H1 (cell line): ENCODE measurements around the gene KCNK7. TPM values are rescaled to one million over a fixed set of nuclear protein-coding genes. Genes with fewer than 3 reads are reported as not detected.

Source experiments
- CTCF ChIA-PET: fragments of 300-600 bp; sonication (Branson Sonifier 250); formaldehyde crosslinking; loops from one replicate; lab custom pipeline; 2021; ENCODE audit not compliant: partially characterized antibody; lab: Charles Lee
- POLR2A ChIA-PET: fragments of 300-600 bp; sonication (Branson Sonifier 250); formaldehyde crosslinking; loops from one replicate; lab custom pipeline; 2021; ENCODE audit warnings: inconsistent platforms; ENCODE audit not compliant: partially characterized antibody; lab: Charles Lee
- DNase-seq, 2 experiments: peaks; one replicate each; pipeline versions ENCODE4 v3.0.0 to v3.0.0-alpha.2; 2010 to 2022; ENCODE audit warnings: low spot score in 2 of 2, low read depth in 1 of 2, mixed read lengths in 1 of 2
- FAIRE-seq: peaks from 2 replicates; lab custom pipeline; 2011; peaks lifted over from hg19 to GRCh38; lab: Jason Lieb, UNC
- H2AFZ ChIP-seq: 2 replicates; pipeline ENCODE4 v1.8.1; 2012; ENCODE audit warnings: low read length, inconsistent platforms
- H2AK5ac ChIP-seq: 2 replicates; pipeline ENCODE4 v1.6.1; 2013; ENCODE audit warnings: low read depth, low read length
- H2BK120ac ChIP-seq: replicated peaks from 2 replicates; pipeline ENCODE3; 2013; ENCODE audit warnings: low read depth, low read length, inconsistent platforms
- H2BK12ac ChIP-seq: 2 replicates; pipeline ENCODE4 v1.6.1; 2013; ENCODE audit warnings: low read depth, low read length
- H2BK15ac ChIP-seq: 2 replicates; pipeline ENCODE4 v1.6.1; 2013; ENCODE audit warnings: low read length
- H2BK20ac ChIP-seq: 2 replicates; pipeline ENCODE4 v1.6.1; 2013; ENCODE audit warnings: low read length
- H2BK5ac ChIP-seq: 2 replicates; pipeline ENCODE4 v1.6.1; 2013; ENCODE audit warnings: low read depth, low read length
- H3K14ac ChIP-seq: 2 replicates; pipeline ENCODE4 v1.6.1; 2013; ENCODE audit warnings: inconsistent platforms; ENCODE audit not compliant: insufficient read length
- H3K18ac ChIP-seq: 2 replicates; pipeline ENCODE4 v1.6.1; 2013; ENCODE audit warnings: low read length; ENCODE audit errors: extremely low read depth
- H3K23ac ChIP-seq: 2 replicates; pipeline ENCODE4 v1.6.1; 2013; ENCODE audit warnings: inconsistent platforms; ENCODE audit not compliant: insufficient read length
- H3K23me2 ChIP-seq: 2 replicates; pipeline ENCODE4 v1.6.1; 2013; ENCODE audit warnings: low read depth, low read length
- H3K27ac ChIP-seq: 2 replicates; pipeline ENCODE4 v1.6.1; 2011; ENCODE audit warnings: low read depth, low read length, inconsistent platforms
- H3K27me3 ChIP-seq, 4 experiments: replicated peaks in 1 of 4; 1 replicate in 1 of 4; 2 replicates in 3 of 4; pipeline versions ENCODE4 v1.6.1 to v1.8.1; 2011 to 2013; ENCODE audit warnings: low read length in 3 of 4, mild to moderate bottlenecking in 3 of 4, inconsistent platforms in 2 of 4, mixed read lengths in 2 of 4, moderate library complexity in 1 of 4; ENCODE audit not compliant: control insufficient read depth in 3 of 4, insufficient read depth in 3 of 4; ENCODE audit errors: extremely low read depth in 1 of 4
- H3K36me3 ChIP-seq, 4 experiments: 2 replicates each; pipeline versions ENCODE4 v1.6.1 to v1.8.1; 2011 to 2013; ENCODE audit warnings: mild to moderate bottlenecking in 4 of 4, low read length in 3 of 4, moderate library complexity in 2 of 4, control low read depth in 1 of 4, inconsistent platforms in 1 of 4; ENCODE audit not compliant: insufficient read depth in 4 of 4, control insufficient read depth in 2 of 4
- H3K4ac ChIP-seq: replicated peaks from 2 replicates; pipeline ENCODE3; 2013; ENCODE audit warnings: low read length, low read depth, mixed read lengths, inconsistent platforms; ENCODE audit not compliant: insufficient read length
- H3K4me1 ChIP-seq, 4 experiments: replicated peaks in 1 of 4; 1 replicate in 1 of 4; 2 replicates in 3 of 4; pipeline versions ENCODE4 v1.6.1 to v1.8.1; 2011 to 2013; ENCODE audit warnings: low read length in 3 of 4, inconsistent platforms in 2 of 4, mixed read lengths in 1 of 4; ENCODE audit not compliant: insufficient read depth in 4 of 4, control insufficient read depth in 3 of 4
- H3K4me2 ChIP-seq, 2 experiments: 2 replicates each; pipeline versions ENCODE4 v1.6.1 to v1.8.1; 2011 to 2013; ENCODE audit warnings: low read depth in 2 of 2, low read length in 2 of 2, control low read depth in 1 of 2, inconsistent platforms in 1 of 2, mild to moderate bottlenecking in 1 of 2; ENCODE audit not compliant: insufficient read depth in 1 of 2
- H3K4me3 ChIP-seq, 4 experiments: fragments of 200-600, 300-600 bp in 1 of 4; sonication (generic), shearing (Covaris generic), sonication (Bioruptor Twin) in 1 of 4; 2 replicates each; pipeline versions ENCODE4 v1.5.1 to v1.8.1; 2011 to 2016; ENCODE audit warnings: low read length in 4 of 4, low read depth in 3 of 4, control low read depth in 2 of 4, inconsistent platforms in 2 of 4, mild to moderate bottlenecking in 2 of 4, mixed read lengths in 1 of 4, moderate library complexity in 1 of 4; ENCODE audit not compliant: insufficient read depth in 2 of 4; ENCODE audit errors: extremely low read depth in 1 of 4
- H3K56ac ChIP-seq: replicated peaks from 2 replicates; pipeline ENCODE3; 2013; ENCODE audit warnings: low read depth, mild to moderate bottlenecking, mixed read lengths, low read length, inconsistent platforms; ENCODE audit not compliant: insufficient read length
- H3K79me1 ChIP-seq: 2 replicates; pipeline ENCODE4 v1.6.1; 2013; ENCODE audit warnings: low read depth, low read length, control low read depth
- H3K79me2 ChIP-seq, 2 experiments: 2 replicates each; pipeline versions ENCODE4 v1.6.1 to v1.8.1; 2012 to 2013; ENCODE audit warnings: low read length in 2 of 2, mild to moderate bottlenecking in 2 of 2, inconsistent platforms in 1 of 2; ENCODE audit not compliant: insufficient read depth in 2 of 2, control insufficient read depth in 1 of 2
- H3K9ac ChIP-seq, 4 experiments: replicated peaks in 1 of 4; 1 replicate in 1 of 4; 2 replicates in 3 of 4; pipeline versions ENCODE4 v1.6.1 to v1.8.1; 2011 to 2013; ENCODE audit warnings: low read depth in 3 of 4, low read length in 3 of 4, control low read depth in 2 of 4, mild to moderate bottlenecking in 2 of 4, moderate library complexity in 2 of 4, inconsistent platforms in 1 of 4; ENCODE audit errors: extremely low read depth in 1 of 4
- H3K9me3 ChIP-seq, 2 experiments: 2 replicates each; pipeline versions ENCODE4 v1.6.1 to v1.8.1; 2012 to 2013; ENCODE audit warnings: mild to moderate bottlenecking in 2 of 2, moderate library complexity in 2 of 2, control low read depth in 1 of 2, inconsistent platforms in 1 of 2, low read depth in 1 of 2, low read length in 1 of 2, mixed read lengths in 1 of 2; ENCODE audit not compliant: insufficient read depth in 2 of 2
- H4K20me1 ChIP-seq, 2 experiments: replicated peaks in 1 of 2; 2 replicates each; pipeline versions ENCODE3 to v1.8.1; 2011 to 2013; ENCODE audit warnings: inconsistent platforms in 2 of 2, low read length in 2 of 2, mild to moderate bottlenecking in 1 of 2; ENCODE audit not compliant: insufficient read depth in 2 of 2, control insufficient read depth in 1 of 2
- H4K5ac ChIP-seq: 2 replicates; pipeline ENCODE4 v1.6.1; 2013; ENCODE audit warnings: low read length, low read depth, mixed read lengths, inconsistent platforms; ENCODE audit not compliant: insufficient read length
- H4K8ac ChIP-seq: 2 replicates; pipeline ENCODE4 v1.8.0; 2013; ENCODE audit warnings: mild to moderate bottlenecking, moderate library complexity, low read length, inconsistent platforms; ENCODE audit not compliant: insufficient read depth; ENCODE audit errors: extremely low read depth
- H4K91ac ChIP-seq: replicated peaks from 2 replicates; pipeline ENCODE3; 2013; ENCODE audit warnings: low read length, mixed read lengths, inconsistent platforms; ENCODE audit not compliant: insufficient read length
- BRCA1 ChIP-seq: IDR thresholded peaks from 2 replicates; pipeline ENCODE4 v1.6.1; 2012; ENCODE audit warnings: low read depth, low read length, improper control_type of control experiment
- CTBP2 ChIP-seq: IDR thresholded peaks from 2 replicates; pipeline ENCODE4 v1.7.0; 2011; ENCODE audit warnings: borderline replicate concordance, mild to moderate bottlenecking, moderate library complexity, mixed read lengths, low read length; ENCODE audit not compliant: insufficient read depth, insufficient read length
- EP300 ChIP-seq, 2 experiments: IDR thresholded peaks; 1 replicate in 1 of 2; 2 replicates in 1 of 2; pipeline ENCODE4 v1.6.1; 2011 to 2012; ENCODE audit warnings: low read depth in 2 of 2, low read length in 2 of 2, mild to moderate bottlenecking in 2 of 2, borderline replicate concordance in 1 of 2, inconsistent platforms in 1 of 2, moderate library complexity in 1 of 2
- JUN ChIP-seq: IDR thresholded peaks from 2 replicates; pipeline ENCODE4 v1.6.1; 2011; ENCODE audit warnings: low read depth, mild to moderate bottlenecking, improper control_type of control experiment, low read length
- MAFK ChIP-seq: IDR thresholded peaks from 2 replicates; pipeline ENCODE4 v1.6.1; 2012; ENCODE audit warnings: low read depth, mild to moderate bottlenecking, improper control_type of control experiment, low read length
- SIRT6 ChIP-seq: IDR thresholded peaks from one replicate; pipeline ENCODE4 v1.7.1; 2012; ENCODE audit warnings: low read length, inconsistent platforms
- WGBS, 2 experiments: shearing (Covaris generic) in 1 of 2; methylation state at CpG; one replicate each; pipeline versions ENCODE4 v1.1.6 to v1.1.7; 2013 to 2015; ENCODE audit warnings: low lambda C conversion rate in 2 of 2, mixed read lengths in 2 of 2, inconsistent platforms in 1 of 2, low coverage in 1 of 2, missing lambda C conversion rate in 1 of 2; ENCODE audit not compliant: insufficient replicate concordance in 2 of 2, insufficient coverage in 1 of 2, insufficient read length in 1 of 2; ENCODE audit errors: extremely low coverage in 1 of 2, missing lambda C conversion rate in 1 of 2; 5-methylcytosine and 5-hydroxymethylcytosine counted together
- polyA plus RNA-seq, 7 experiments: library from polyadenylated mRNA; depleted of rRNA in 3 of 7; stranded (reverse) in 5 of 7; unstranded in 2 of 7; fragments of >200 nt in 5 of 7; fragments of 200-250 nt in 2 of 7; gene quantifications; 1 replicate in 5 of 7; 2 replicates in 1 of 7; 4 replicates in 1 of 7; pipeline versions ENCODE4 v1.2.1 to v1.2.3, GENCODE V29; 2011 to 2013; ENCODE audit warnings: missing spikeins in 2 of 7, mixed read lengths in 2 of 7
- total RNA-seq: library from RNA; stranded (reverse); fragmentation: NEBNext Ultra II Directional; extraction: Animal tissue kit (Norgen Biotek cat#: 25700); gene quantifications from 2 replicates; pipeline ENCODE4 v1.2.1, GENCODE V29; 2021
- TF ChIP-seq, protein P1 (sequence below): IDR thresholded peaks from 2 replicates; pipeline ENCODE4 v1.6.1; 2012; ENCODE audit warnings: inconsistent platforms

The KCNK7 gene
- total and polyA plus RNA-seq, 2 of the 8 experiments (the other 6 are each of a cell fraction or from before 2014, with no cell fraction given): 0.74 to 1.0 TPM

DNA sequence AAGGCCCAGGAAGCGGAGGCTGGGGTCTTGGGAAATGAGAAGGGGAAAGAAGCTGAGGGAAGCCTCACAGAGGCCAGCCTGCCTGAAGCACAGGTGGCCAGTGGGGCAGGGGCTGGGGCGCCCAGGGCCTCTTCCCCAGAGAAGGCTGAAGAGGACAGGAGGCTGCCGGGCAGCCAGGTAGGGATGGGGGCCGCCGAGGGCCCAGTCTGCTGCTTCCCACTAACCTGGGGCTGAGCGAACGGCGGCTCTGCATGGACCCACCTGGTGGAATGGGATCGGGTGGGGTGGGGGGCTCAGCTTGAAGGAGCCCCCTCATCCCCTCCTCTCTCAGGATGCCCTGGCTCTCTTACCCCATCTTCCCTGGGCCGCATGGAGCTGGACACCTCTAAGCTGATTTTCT is 12.0 kb downstream of the KCNK7 start:
- Histone ChIP-seq H3K79me1 (no peaks in the 10 kb centered on the region), H2BK120ac (no peak overlapping the region), H3K27me3 (peaks cover 20 to 47% (median 39%) of the 10 kb centered on the region in 4 experiments; a peak in 6 of 7 replicates), H3K4me3 (no peak overlapping the region), H2BK15ac (no peak overlapping the region), H3K27ac (no peak overlapping the region), H3K23me2 (peaks cover 3% of the 10 kb centered on the region; the same call in 1 of the 2 replicates), H2BK20ac (no peak overlapping the region), H3K79me2 (no peaks in the 10 kb centered on the region), H3K14ac (no peak overlapping the region), H2AK5ac (no peak overlapping the region), H3K4me2 (no peak overlapping the region), H3K4ac (no peak overlapping the region), H3K36me3 (no peaks in the 10 kb centered on the region), H3K9ac (no peak overlapping the region), H2BK5ac (no peak overlapping the region), H3K4me1 (peaks cover 0 to 21% (median 6%) of the 10 kb centered on the region in 4 experiments; a peak in 6 of 7 replicates), H3K18ac (no peak overlapping the region), H3K9me3 (no peaks in the 10 kb centered on the region), H4K5ac (no peak overlapping the region), H4K91ac (no peak overlapping the region), H3K23ac (no peak overlapping the region), H4K20me1 (peaks cover 0 to 2% of the 10 kb centered on the region in 2 experiments), H2BK12ac (no peak overlapping the region), H2AFZ (no peak overlapping the region), H3K56ac (no peak overlapping the region), H4K8ac (no peak overlapping the region)
- FAIRE-seq (no peak), DNase-seq (no peak)
- ChIA-PET CTCF (interaction anchor here (0.5 to 14.5 kb wide), 5 partner anchors 10 to 895 kb away, joined by 3 to 162 read pairs (median 5); partner anchors contain the start of genes FAM89B, KCNK7 and ZNRD2), POLR2A (interaction anchor here (0.7 to 4.4 kb wide), 5 partner anchors 7 to 461 kb away, joined by 3 to 36 read pairs (median 3); partner anchors contain the start of genes EHBP1L1, FAM89B, FAU and MRPL49)
- 90% methylated on average over 9 of the region's 10 CpGs; no CpG with 5 or more reads in 1 of the 2 experiments for WGBS, 2 experiments
- TF ChIP-seq SIRT6 (no peak), BRCA1 (no peak), CTBP2 (no peak), EP300 (IDR thresholded peaks at IDR 0.05; ENCODE audit: borderline replicate concordance in 1 of 2, low read depth in 2 of 2, low read length in 2 of 2) (no peak), JUN (no peak), MAFK (no peak)
- TF ChIP-seq, protein P1, sequence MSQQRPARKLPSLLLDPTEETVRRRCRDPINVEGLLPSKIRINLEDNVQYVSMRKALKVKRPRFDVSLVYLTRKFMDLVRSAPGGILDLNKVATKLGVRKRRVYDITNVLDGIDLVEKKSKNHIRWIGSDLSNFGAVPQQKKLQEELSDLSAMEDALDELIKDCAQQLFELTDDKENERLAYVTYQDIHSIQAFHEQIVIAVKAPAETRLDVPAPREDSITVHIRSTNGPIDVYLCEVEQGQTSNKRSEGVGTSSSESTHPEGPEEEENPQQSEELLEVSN: no peak
